Measurements from ENCODE around the gene SHF. TPM values are rescaled to one million over a fixed set of nuclear protein-coding genes. Genes with fewer than 3 reads are reported as not detected.

Gene SHF
- total and polyA plus RNA-seq, 2 of the 8 experiments (the other 6 are each of a cell fraction or from before 2014, with no cell fraction given): 13.1 to 26.7 TPM

- Histone ChIP-seq H3K18ac (ENCODE audit: extremely low read depth, low read length) (no peak overlapping the region), H3K4ac (replicated peaks; ENCODE audit: insufficient read length, low read depth, low read length) (no peak overlapping the region), H4K91ac (replicated peaks; ENCODE audit: insufficient read length, low read length) (no peak overlapping the region), H2BK5ac (ENCODE audit: low read depth, low read length) (no peak overlapping the region), H2BK15ac (ENCODE audit: low read length) (no peak overlapping the region), H3K14ac (ENCODE audit: insufficient read length) (no peak overlapping the region), H2BK120ac (replicated peaks; ENCODE audit: low read depth, low read length) (no peak overlapping the region), H3K9me3 (ENCODE audit: insufficient read depth in 2 of 2, low read depth in 1 of 2, low read length in 1 of 2) (peaks cover 7 to 22% of the 10 kb centered on the region in 2 experiments; a peak in 2 of 4 replicates), H3K27me3 (replicated peaks in 1 of 4; ENCODE audit: control insufficient read depth in 3 of 4, extremely low read depth in 1 of 4, insufficient read depth in 3 of 4, low read length in 3 of 4) (no peaks in the 10 kb centered on the region), H3K56ac (replicated peaks; ENCODE audit: insufficient read length, low read depth, low read length) (no peak overlapping the region), H3K4me1 (replicated peaks in 1 of 4; ENCODE audit: control insufficient read depth in 3 of 4, insufficient read depth in 4 of 4, low read length in 3 of 4) (no peaks in the 10 kb centered on the region), H3K4me2 (ENCODE audit: insufficient read depth in 1 of 2, low read depth in 2 of 2, low read length in 2 of 2) (no peak overlapping the region), H3K9ac (replicated peaks in 1 of 4; ENCODE audit: extremely low read depth in 1 of 4, low read depth in 3 of 4, low read length in 3 of 4) (no peak overlapping the region), H3K23me2 (ENCODE audit: low read depth, low read length) (no peaks in the 10 kb centered on the region), H3K79me2 (ENCODE audit: control insufficient read depth in 1 of 2, insufficient read depth in 2 of 2, low read length in 2 of 2) (no peaks in the 10 kb centered on the region), H2BK20ac (ENCODE audit: low read length) (no peak overlapping the region), H3K36me3 (ENCODE audit: control insufficient read depth in 2 of 4, insufficient read depth in 4 of 4, low read length in 3 of 4) (no peaks in the 10 kb centered on the region), H4K8ac (ENCODE audit: extremely low read depth, insufficient read depth, low read length) (no peak overlapping the region), H3K79me1 (ENCODE audit: low read depth, low read length) (no peaks in the 10 kb centered on the region), H2AK5ac (ENCODE audit: low read depth, low read length) (no peak overlapping the region), H2BK12ac (ENCODE audit: low read depth, low read length) (no peak overlapping the region), H3K27ac (ENCODE audit: low read depth, low read length) (no peak overlapping the region), H2AFZ (ENCODE audit: low read length) (no peak overlapping the region), H4K5ac (ENCODE audit: insufficient read length, low read depth, low read length) (no peak overlapping the region), H3K23ac (ENCODE audit: insufficient read length) (no peak overlapping the region), H4K20me1 (replicated peaks in 1 of 2; ENCODE audit: control insufficient read depth in 1 of 2, insufficient read depth in 2 of 2, low read length in 2 of 2) (no peaks in the 10 kb centered on the region), H3K4me3 (ENCODE audit: extremely low read depth in 1 of 4, insufficient read depth in 2 of 4, low read depth in 3 of 4, low read length in 4 of 4) (no peak overlapping the region)
- TF ChIP-seq CTBP2 (IDR thresholded peaks at IDR 0.05; ENCODE audit: borderline replicate concordance, insufficient read depth, insufficient read length, low read length) (no peak), BACH1 (IDR thresholded peaks at IDR 0.05; ENCODE audit: low read length) (no peak), RAD21 (IDR thresholded peaks at IDR 0.05 in 1 of 2, conservative IDR thresholded peaks at IDR 0.05 in 1 of 2; ENCODE audit: low read depth in 2 of 2, low read length in 2 of 2) (no peak), RFX5 (IDR thresholded peaks at IDR 0.05; ENCODE audit: borderline replicate concordance, low read depth, low read length) (no peak), ASH2L (IDR thresholded peaks at IDR 0.05; ENCODE audit: low read length) (no peak), MAFK (IDR thresholded peaks at IDR 0.05; ENCODE audit: low read depth, low read length) (no peak)
- TF ChIP-seq, protein P1, sequence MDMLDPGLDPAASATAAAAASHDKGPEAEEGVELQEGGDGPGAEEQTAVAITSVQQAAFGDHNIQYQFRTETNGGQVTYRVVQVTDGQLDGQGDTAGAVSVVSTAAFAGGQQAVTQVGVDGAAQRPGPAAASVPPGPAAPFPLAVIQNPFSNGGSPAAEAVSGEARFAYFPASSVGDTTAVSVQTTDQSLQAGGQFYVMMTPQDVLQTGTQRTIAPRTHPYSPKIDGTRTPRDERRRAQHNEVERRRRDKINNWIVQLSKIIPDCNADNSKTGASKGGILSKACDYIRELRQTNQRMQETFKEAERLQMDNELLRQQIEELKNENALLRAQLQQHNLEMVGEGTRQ (IDR thresholded peaks at IDR 0.05; ENCODE audit: low read length): no peak
- CTCF ChIA-PET (ENCODE audit: partially characterized antibody): interaction anchor here (0.7 to 2.8 kb wide), 7 partner anchors 9 to 34 kb away, joined by 3 to 11 read pairs (median 5); partner anchors contain the start of gene SLC28A2
- POLR2A ChIA-PET (ENCODE audit: partially characterized antibody): no interaction called here
- WGBS, 2 experiments (ENCODE audit: extremely low coverage in 1 of 2, insufficient coverage in 1 of 2, insufficient read length in 1 of 2, insufficient replicate concordance in 2 of 2, low coverage in 1 of 2, low lambda C conversion rate in 2 of 2, missing lambda C conversion rate in 1 of 2): 83% methylated on average over 4 of the region's 4 CpGs; no CpG with 5 or more reads in 1 of the 2 experiments
- DNase-seq (ENCODE audit: low read depth in 1 of 2, low spot score in 2 of 2) (no peak), FAIRE-seq (no peak)
Observed at GRCh38 chr15:45231864-45232562, 44.2 kb upstream of the SHF start.
